DMS53 treated with DMSO at 0.1 percent for 48 hours (cell line): ENCODE results near the gene GMFB.

Experiments
- DNase-seq: peaks from one replicate; lab custom pipeline; 2025; ENCODE audit not compliant: unreplicated experiment; lab: John Stamatoyannopoulos, UW

GMFB gene

DNA sequence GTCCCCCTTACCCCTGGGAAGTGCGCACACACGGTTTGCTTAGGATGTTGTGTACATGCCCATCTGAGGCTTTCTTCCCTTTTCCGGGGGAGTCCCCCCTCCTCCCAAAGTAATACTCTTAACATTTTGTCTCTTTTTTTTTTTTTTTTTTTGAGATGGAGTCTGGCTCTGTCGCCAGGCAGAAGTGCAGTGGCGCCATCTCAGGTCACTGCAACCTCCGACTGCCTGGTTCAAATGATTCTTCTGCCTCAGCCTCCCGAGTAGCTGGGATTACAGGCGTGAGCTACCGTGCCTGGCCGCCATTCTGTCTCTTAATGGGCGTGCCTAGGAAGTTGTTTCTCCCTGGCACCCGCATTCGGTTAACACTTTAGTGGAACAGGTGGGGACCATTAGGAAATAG, 4.5 kb upstream of the GMFB start:
- no peak for DNase-seq

DNA sequence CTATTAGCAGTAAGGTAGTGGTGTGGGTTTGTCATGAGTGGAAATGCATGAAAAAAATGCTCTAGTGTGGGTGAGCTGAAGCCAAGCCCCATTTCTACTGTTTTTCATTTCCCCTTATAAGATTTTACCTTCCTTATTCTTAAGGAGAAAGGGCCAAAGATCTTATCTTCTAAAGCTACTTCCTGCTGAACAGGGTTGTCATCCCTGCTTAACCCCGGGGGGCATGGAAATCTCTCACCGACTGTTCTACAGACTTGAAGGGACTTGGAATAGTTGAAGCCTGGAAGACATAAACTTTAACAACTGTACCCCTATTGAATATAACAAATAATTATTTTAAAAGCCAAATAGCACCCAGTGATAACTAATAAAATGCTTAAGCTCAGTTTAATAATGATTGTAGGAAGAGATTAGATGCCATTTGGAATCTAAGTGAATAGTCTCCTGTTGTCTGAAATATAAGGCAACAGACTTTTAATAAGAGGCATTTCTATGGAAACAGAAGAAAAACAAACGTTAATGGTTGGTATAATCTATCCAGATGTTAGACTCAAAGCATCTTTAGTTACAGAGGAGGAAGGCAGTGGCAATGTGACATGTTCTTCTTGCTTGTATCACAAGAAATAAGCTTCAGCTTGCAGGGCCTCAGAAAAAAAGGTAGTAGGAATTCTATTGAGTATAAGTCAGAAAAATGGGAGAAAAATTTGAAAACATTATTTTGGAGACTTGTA, 1.8 kb upstream of the GMFB start:
- DNase-seq = no peak

DNA sequence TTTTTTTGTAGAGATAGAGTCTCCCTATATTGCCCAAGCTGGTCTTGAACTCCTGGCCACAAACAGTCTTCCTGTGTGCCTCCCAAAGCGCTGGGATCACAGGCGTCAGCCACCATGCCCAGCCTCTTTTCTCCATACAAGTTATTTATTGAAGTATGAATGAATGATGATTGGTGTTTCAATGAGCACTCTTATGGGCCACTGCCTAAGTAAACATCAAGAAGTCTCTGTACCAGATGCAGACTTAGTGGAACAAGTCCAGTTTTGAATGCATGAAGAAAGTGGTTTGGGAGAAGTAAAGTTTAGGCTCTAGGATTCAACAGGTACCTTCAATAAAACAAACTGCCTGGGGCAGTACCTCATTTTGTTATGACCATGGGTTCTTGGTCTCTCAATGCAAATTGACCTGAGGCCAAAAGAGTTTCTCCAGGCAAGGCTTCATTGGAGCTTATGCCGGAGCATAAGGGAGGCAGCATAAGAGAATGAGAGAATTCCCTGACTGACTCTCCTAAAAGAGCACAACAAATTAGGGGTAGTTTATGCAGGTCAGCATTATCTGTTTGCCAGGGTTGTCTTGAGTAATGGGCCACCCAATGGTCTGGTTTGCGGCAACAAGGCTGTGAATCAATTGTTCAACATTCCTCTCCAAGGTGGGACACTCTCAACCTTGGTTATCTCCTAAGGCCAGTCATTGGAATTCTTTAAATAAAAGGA, 1.1 kb upstream of the GMFB start:
- DNase-seq = no peak

DNA sequence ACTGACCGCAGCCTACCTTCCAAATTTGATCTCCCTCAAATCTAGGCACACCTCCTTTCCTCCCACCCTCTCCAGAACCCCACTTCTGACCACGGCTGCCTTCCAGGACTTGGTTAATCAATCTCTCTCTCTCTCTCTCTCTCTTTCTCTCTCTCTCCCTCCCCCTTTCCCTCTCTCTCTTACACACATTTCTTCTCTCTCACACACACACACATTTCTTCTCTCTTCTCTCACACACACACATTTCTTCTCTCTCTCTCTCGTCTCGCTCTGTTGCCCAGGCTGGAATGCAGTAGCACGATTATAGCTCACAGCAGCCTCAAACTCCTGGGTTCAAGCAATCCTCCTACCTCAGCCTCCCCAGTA, 521 bp upstream of the GMFB start:
- no peak for DNase-seq

DNA sequence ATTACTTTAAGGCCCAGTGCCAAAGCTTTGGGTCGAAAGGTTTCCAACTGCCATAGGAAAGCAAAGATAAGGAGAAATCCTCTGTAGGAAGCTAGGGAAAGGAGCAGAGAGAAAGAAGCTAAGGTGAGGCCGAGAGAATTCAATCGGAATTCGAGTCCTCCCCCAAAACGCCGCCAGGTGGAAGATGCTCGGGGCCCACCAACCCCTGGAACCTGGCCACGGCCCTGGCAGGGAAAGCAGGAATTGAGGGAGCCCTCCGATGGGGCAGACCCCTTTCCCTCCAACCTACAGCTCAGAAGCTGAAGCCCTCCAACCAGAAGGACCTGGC, 498 bp downstream of the GMFB start:
- no peak for DNase-seq

GRCh38 chr14:54487771-54488170, 1.0 kb downstream of the GMFB start:
- DNase-seq = no peak

- DNase-seq = no peak
Measured at GRCh38 chr14:54486685-54487084, 2.1 kb downstream of the GMFB start.

GRCh38 chr14:54483846-54484245, 4.9 kb downstream of the GMFB start:
- no peak for DNase-seq

GRCh38 chr14:54483073-54483745, 5.6 kb downstream of the GMFB start:
- no peak for DNase-seq

DNA sequence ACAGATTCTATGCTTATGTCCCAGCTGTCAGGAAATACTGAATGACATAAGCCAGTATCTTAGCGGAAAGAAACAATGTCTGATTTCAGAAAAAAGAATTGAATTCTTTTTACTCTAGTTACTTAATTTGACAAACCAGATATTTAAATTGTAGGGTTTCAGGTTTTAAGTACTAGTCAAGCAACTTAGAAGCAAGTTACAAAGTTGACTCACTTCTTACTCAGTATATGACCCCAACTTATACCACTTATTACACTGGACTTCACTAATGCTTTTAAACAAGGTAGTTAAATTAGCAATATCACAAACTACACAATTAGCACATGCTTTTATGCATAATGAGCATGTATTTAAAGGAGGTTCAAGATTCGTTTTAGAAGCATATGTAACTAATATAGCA, 7.1 kb downstream of the GMFB start:
- DNase-seq = no peak

DNA sequence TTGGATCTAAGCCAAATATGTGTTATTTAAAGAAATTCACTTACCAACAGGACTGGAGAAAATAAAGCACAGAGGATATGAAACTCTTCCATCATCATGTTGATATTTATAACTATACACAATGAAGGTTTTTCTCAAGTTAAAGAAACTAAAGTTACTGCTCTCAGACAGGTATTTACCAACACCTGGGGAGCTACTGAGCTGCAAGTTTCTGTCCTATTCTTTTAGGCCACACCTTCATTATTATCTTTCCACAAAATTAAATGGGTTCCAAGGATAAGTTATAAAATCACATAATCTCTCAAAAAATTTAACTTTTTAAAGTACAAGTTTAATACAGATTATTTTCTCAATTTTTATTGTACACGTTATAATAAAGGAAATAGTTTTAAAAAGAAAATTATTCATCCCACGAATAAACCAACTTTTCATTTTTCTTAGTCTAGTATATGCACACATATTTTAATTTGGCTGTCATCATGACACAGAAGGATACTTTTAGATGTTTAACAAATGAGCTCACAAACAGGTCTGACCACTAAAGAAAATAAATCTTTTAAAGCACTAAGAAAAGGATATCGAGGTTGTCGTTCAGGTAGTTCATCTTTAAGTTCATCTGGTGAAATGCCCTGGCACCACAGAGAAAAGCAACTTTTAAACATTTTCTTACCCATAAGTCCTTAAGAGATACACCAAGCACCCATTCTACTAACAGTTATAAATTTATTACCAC, 7.8 kb downstream of the GMFB start:
- no peak for DNase-seq

DNA sequence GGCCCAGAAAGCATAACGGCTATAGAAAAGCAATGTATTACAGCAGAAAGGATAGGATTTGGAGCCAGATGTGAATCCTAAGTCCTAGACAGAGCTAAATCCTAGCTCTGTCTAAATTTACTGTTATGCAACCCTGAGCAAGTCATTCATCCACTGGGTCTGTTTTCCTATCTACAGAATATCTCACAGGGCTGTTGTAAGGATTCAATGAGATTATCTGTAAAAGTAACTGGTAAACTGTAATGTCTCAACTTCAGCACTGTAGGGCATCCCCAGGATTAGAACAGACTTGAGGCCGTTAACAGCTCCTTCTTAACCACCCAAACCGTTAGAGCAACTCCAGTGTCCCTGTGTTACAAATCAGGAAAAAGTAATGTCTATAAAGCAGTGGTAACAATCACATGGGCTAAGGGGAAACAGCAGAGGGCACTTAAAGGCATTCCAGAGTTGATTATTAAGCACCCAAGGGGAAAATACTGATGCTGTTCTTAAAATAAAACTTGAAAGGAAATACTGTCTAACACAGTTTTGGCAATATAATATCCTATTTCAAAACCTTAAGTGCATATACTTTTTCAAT, 10.1 kb downstream of the GMFB start:
- no peak for DNase-seq

GRCh38 chr14:54475911-54476310, 12.9 kb downstream of the GMFB start:
- no peak for DNase-seq

DNA sequence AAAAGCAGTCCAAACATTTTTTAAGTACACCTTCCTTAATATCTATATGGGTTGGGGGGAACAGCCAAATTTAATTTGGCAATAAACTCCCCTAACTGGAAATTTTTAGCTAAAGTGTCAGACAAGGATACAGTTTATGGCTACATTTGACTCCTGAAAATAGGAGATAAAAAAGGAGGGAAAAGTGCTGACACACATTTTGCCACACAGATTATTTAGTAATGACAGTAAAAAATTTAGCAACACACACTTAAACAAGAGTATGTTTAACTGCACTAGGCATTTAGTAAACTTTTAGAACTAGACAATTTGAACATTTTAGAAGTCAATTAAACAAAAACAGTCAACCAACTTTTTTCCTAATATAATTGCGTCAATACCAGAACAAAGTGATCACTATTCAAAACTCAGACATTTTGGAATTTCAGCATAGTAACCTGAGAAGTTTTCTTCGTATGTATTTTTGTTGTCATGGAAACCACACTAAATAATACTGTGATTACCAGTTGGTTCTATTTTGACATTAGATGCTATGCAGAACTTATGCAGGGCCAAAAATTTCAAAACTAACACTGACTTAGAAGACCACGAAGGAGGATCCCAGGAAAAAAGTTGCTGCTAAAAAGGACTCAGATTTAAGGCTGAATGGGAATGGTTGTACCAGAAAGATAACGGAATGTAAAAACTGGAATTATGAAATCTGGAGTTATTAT, 13.4 kb downstream of the GMFB start:
- DNase-seq = no peak

DNA sequence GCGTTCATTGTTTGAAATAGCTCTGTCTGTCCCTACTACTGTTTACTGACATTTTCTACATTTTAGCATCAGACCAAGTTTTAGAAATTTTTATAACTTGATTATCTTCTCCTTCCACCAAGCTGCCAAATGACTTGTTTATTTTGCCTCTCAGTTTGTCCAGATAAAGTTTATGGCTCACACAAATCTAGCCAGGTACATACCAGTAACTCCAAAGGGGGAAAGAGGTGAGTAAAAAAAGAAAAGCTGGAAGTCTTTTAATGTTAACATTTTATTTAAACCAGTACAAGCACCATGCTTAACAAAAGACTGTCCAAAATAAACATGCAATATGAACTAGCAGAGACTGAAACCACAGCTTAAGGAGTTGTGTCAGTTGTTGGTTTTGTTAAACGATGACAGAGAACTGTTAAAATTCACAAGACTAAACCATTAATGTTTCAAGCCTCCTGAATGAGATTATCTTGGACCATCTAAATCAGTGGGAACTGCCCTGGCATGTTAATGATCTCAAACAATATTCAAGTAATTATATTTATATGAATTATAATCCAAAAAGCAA, 14.5 kb downstream of the GMFB start:
- no peak for DNase-seq

- DNase-seq = no peak
Measured at GRCh38 chr14:54472315-54472714, 16.5 kb downstream of the GMFB start.

GRCh38 chr14:54471641-54472040, 17.1 kb downstream of the GMFB start:
- no peak for DNase-seq

DNA sequence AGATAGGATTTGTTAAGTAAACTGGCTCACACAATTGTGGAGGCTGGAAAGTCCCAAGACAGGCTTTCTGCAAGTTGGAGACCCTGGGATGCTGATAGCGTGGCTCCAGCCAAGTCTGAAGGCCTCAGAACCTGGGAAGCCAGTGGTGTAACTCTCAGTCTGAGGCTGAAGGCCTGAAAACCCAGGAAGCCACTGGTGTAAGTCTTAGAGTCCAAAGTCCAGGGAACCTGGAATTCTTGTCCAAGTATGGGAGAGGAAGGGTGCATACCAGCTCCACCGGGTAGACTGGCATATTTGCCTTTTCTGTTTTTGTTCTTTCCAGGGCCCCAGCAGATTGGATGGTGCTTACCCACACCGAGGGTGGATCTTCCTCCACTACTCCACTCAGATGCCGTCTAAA, 18.1 kb downstream of the GMFB start:
- DNase-seq = no peak

DNA sequence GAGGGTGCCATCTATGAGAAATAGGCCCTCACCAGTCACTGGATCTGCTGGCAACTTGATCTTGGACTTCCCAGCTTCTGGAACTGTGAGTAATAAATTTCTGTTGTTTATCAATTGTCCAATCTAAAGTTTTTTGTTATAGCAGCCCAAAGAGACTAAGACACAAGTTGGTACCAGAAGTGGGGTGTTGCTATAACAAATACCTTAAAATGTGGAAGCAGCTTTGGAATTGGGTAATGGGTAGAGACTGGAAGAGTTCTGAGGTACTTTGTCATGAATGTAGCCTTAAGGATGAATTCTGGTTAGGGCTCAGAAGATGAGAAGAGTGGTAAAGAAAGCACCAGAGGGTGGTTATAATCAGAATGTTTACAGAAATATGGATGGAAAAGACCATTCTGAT, 21.5 kb downstream of the GMFB start:
- no peak for DNase-seq

GRCh38 chr14:54465654-54466053, 23.1 kb downstream of the GMFB start:
- no peak for DNase-seq

DNA sequence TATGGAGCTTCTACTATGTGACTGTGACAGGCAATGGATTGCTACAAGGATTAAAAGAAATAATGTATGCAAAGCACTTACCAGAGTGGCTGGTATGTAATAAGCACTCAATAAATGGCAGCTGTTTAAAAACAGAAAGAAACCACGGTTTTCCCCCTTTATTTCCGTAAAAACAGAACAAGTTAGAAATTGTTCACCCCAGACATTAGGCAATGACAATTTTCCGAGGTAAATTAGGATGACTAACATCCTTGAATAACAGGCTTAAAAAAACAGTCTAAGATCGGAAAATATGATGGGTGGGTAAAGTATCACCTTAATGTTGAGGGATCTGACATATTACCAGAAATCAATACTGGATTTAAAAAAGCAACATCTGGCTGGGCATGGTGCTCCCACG, 26.7 kb downstream of the GMFB start:
- DNase-seq = no peak
